GM21423 (cell line): ENCODE data around the gene SDHA.
"Not testable (repeated sequence)": the region's sequence is repeated elsewhere in the genome, so short reads cannot be mapped to it uniquely, and the experiment has no call there.

Experiments
- ATAC-seq: cut with Tn5 transposase; IDR thresholded peaks from one replicate; pipeline ENCODE4 v1.9.1; 2021; ENCODE audit warnings: mild to moderate bottlenecking, moderate library complexity; ENCODE audit not compliant: unreplicated experiment

SDHA gene

DNA sequence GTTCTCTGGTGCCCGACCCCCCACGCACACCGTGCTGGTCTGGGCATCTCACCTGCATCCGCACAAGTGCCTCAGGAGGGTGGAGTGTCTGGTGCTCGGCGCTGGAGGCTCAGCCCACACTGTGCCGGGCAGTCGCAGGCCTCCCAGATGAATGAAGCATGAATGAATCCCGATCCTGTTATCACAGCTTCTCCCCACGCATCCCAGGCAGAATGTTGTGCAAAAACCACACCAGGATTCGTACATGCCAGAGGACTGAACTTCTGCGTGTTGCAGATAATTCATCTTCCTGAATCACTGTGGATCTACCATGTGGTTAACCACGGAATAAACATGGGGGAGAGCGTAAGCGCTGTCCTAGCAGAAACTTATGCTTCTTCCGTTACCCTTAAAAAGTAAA is 78.8 kb downstream of the SDHA start:
- ATAC-seq = not testable (repeated sequence)

DNA sequence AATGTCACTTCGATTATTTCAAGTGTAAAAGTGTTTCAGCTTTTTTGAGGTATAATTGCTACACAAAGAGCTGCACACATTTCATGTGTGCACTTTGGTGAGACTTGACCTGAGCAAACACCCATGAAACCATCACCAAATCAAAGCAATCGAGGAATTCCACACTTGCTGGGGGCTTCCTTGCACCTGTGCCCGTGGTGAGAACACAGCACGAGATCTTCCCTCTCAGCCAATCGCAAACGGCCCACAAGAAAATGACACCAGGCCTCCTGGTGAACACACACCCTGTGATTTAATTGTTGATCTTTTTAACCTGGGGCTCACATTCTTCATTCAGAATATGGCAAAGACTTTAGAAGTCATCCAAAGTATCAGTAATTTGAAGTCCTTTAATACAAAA is 79.3 kb downstream of the SDHA start:
- not testable (repeated sequence) for ATAC-seq

DNA sequence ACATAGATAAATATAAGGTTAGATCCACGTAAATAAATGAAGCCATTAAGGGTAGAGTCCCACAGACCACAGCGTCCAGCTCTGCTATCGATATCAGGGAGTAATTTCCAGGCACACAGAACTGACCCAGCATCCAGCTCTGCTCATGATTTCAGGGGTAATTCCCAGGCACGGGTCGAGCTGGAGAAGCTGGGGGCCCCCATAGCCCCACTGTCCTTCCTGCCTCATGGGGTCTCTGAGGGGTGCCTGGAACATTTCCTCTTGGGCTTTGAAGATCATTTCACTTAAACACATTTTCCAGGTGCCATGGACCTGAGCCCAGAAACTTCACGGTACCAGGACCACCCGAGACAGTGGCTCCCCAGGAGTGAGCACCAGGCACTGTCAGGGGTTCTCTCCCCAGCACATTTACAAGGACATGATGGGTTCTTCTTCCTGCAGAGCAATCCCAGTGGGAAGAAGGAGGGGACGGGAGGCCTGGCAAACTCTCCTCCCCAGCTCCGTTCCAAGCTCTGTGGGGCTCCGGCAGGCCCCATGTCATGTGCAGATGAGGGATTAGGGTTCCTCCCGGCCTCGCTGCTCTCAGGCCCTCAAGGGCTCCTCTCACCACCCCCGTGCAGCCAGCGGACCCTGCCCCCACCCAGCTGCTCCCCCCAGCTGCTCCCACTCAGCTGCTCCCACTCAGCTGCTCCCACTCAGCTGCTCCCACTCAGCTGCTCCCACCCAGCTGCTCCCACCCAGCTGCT is 80.0 kb downstream of the SDHA start:
- ATAC-seq = not testable (repeated sequence)

DNA sequence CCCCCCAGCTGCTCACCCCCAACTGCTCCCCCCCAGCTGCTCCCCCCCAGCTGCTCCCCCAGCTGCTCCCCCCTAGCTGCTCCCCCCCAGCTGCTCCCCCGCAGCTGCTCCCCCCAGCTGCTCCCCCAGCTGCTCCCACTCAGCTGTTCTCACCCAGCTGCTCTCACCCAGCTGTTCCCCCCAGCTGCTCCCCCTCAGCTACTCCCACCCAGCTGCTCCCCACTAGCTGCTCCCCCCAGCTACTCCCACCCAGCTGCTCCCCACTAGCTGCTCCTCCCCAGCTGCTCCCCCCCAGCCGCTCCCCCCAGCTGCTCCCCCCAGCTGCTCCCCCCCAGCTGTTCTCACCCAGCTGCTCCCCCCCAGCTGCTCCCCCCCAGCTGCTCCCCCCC is 80.6 kb downstream of the SDHA start:
- no peak for ATAC-seq

DNA sequence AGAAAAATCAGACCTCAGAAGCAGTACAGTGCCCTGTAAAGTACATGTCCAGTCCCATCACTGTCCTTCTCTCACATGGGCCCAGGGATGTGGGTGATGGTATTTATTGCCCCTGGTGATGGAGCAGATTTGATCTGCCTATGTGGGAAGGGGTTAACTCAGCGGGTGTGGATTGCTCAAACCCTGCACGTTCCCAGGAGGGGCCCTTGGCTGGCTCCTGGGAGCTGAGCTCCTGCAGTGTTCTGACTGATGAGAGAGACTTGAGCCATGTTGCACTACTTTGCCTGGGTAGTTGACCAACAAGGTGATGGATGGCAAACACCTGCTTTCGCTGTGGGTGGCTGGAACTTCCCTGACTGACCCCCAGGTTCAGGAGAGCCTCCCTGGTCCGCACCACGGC is 81.8 kb downstream of the SDHA start:
- ATAC-seq = not testable (repeated sequence)

DNA sequence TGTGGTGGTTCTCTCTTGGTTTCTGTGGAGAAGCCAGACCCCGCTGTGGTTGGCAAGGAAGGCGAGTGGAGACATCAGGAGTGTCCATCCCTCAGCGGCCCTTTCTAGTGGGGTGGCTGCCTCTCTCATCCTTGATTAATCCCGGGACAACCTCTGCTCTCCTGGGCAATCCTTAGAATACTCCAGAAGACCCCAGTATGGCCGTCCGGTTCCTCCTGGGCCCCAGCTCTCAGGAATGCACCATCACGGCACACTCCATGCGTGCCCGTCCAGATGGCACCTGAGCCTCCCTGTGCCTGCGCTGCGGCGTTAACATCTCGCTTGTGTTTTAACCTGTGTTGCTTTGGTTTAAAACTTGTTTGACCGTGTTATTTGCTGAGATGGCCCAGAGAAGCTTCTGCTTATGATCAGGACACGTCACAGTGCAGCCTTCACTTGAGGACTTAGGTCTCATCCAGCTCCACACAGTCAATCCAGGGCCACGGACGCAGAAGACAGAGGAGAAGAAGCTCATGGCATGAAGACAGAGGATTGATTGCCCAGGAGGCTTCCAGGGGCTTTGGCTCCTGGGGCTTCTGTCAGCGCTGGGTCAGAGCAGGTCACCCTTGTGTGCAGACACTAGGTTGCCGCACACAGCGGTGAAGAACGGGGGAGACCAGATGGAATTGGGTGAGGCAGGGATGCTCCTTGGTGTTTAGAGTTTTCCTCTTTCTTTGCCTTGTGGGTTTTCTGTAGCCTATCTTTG is 82.7 kb downstream of the SDHA start:
- not testable (repeated sequence) for ATAC-seq

DNA sequence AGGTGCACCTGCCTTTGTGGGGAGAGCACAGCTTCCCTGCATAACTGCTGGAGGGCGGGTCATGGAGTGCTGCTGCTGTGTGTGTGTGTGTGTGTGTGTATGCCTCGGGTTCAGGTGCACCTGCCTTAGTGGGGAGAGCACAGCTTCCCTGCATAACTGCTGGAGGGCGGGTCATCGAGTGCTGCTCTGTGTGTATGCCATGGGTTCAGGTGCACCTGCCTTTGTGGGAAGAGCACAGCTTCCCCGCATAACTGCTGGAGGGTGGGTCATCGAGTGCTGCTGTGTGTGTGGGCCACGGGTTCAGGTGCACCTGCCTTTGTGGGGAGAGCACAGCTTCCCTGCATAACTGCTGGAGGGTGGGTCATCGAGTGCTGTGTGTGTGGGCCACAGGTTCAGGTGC is 84.3 kb downstream of the SDHA start:
- not testable (repeated sequence) for ATAC-seq

DNA sequence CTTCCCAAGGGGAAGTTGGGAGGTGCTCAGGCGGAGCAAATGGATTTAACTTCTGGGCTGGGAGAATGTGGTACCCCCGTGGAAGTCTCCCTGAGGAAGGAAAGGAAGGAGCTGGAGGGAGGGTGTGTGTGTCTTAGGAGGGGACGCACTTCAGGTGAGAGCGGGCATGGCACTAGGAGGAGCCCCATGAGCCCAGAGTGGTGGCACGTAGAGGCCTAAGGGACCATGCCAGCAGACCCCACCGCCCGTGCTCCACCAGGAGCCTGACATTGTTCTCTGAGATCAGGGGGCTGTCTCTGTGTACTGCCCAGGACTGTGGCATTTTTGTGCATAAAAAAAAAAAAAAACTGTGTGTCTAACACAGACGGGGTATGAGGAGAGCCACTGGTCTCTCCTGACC is 84.8 kb downstream of the SDHA start:
- no peak for ATAC-seq

DNA sequence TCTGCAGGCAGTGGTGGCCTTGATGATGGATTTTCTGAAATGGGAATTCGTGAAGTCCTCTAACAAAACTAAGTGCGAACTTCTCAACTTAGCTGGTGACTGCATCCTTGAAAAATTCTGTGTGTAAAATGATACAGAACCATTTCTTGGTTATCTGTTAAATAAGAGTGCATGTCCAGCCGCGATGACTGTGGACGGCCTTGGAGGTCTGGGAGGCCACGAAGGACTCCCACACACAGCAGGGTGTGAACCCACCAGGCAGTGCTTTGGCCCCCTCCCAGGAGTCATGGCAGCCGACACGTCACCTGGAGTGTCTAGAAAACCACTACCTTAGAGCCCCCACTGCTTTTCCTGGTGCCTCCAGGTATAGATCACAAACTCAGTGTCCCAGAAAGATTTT is 85.6 kb downstream of the SDHA start:
- not testable (repeated sequence) for ATAC-seq

DNA sequence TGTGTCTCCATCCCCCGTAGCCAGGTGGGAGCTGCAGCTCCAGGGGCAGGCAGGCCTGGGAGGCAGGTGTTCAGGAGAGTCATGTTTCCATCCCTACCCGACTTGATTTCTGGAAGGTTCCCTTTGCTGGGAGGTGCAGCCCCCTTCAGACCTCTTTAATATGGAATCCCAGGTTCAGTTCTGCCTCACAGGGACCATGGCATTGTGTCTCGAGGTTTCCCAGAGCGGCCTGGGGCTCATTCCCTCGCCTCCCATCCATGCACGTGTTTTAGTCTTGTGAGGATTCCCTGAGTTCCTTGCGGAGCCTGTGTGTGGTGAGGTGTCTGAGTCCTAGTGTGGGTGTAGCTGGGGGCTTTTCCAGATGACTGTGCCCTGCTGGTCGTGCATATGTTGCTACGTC is 86.9 kb downstream of the SDHA start:
- no peak for ATAC-seq

DNA sequence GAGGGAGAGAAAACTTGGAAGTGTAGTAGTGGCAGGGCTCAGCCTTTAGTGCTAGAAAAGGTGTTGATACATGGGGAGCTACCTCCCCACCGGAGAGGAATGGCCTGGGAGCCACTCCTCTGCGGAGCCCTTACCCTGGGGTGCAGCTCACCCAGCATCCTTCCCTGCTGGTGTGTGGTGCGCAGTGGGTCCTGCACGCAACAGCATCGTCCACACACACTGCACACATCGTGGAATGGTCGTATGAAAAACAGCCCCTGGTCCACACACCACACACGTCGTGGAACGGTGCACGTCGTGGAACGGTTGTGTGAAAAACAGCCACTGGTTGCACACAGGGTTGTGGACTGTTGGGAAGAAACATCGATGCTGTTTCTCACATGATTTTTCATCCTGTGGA is 87.3 kb downstream of the SDHA start:
- no peak for ATAC-seq

DNA sequence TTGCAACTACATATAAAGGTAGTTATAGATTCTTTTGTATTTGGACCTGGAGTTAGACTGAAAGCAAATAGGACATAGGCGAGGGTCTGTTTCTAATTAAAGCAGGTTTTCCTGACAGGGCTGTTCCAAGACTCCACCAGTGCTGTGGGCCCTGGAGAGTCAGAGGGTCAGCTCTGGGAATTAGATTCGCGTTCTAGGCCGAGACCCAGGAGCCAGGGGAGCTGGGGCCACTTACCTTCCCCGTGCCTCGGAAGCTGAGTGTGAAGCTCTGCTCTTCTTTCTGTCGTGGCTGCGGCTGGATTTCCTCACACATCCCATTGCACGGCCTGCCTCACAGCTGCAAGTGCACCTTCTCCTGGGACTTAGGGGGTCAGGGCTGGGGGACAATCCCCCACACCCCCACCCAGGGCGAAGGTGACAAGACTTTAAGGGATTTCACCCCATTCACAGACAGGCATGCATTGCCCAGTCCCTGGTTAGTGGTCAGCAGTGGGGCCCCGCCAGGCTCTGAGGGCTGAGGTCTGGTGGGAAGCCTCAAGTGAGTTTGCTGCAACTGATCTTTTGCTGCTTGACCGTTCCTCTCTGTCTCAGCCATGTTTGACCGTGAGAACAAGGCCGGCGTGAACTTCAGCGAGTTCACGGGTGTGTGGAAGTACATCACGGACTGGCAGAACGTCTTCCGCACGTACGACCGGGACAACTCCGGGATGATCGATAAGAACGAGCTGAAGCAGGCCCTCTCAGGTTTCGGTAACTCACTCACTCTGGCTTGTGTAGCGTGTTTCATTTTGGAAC is 88.1 kb downstream of the SDHA start:
- ATAC-seq = no peak
